HepG2 (cell line): ENCODE results near the gene BAZ1A. TPM values are rescaled to one million over a fixed set of nuclear protein-coding genes. Genes with fewer than 3 reads are reported as not detected.

Source experiments
- ATAC-seq: fragments of 200-7000 bp; cut with Tn5 transposase; 3 replicates; pipeline ENCODE4 v1.9.1; 2020; ENCODE audit warnings: mild to moderate bottlenecking, moderate library complexity
- BruUV-seq: library from RNA; stranded (reverse); fragments of 400-500 nt; replicated peaks from 2 replicates; lab custom pipeline; 2021; lab: Mats Ljungman, UMichigan
- CTCF ChIA-PET: fragments of 300-600 bp; formaldehyde crosslinking; extraction: SDS; loops from one replicate; lab custom pipeline; 2021; ENCODE audit warnings: low total read pairs, inconsistent platforms, low intra/inter-chr PET ratio; lab: Yijun Ruan, JAX
- POLR2A ChIA-PET: fragments of 350-600 bp; sonication (Branson Sonifier 250); formaldehyde crosslinking; loops from one replicate; lab custom pipeline; 2020; ENCODE audit warnings: antibody characterized with exemption, inconsistent platforms; lab: Yijun Ruan, JAX
- DNase-seq: peaks from one replicate; pipeline ENCODE4 v3.0.0-alpha.2; 2015; ENCODE audit warnings: low spot score
- FAIRE-seq: peaks from 3 replicates; lab custom pipeline; 2011; peaks lifted over from hg19 to GRCh38; lab: Jason Lieb, UNC
- H2AFZ ChIP-seq: one replicate; pipeline ENCODE4 v1.6.1; 2011; ENCODE audit warnings: low read length, inconsistent platforms
- H3K27ac ChIP-seq: fragments of 300-600 bp; 3 replicates; pipeline ENCODE4 v1.8.0; 2011; ENCODE audit warnings: mixed run types, mild to moderate bottlenecking, mixed read lengths, low read length, inconsistent platforms; ENCODE audit not compliant: insufficient read depth; ENCODE audit errors: extremely low read length
- H3K27me3 ChIP-seq, 2 experiments: fragments of 200-600 bp in 1 of 2; 2 replicates in 1 of 2; 3 replicates in 1 of 2; pipeline versions ENCODE4 v1.6.0 to v1.8.0; 2011; ENCODE audit warnings: low read length in 2 of 2, mild to moderate bottlenecking in 2 of 2, moderate library complexity in 2 of 2, inconsistent platforms in 1 of 2; ENCODE audit not compliant: insufficient read depth in 2 of 2, control insufficient read depth in 1 of 2
- H3K36me3 ChIP-seq, 2 experiments: fragments of 200-600 bp in 1 of 2; replicated peaks in 1 of 2; 2 replicates in 1 of 2; 3 replicates in 1 of 2; pipeline versions ENCODE4 v1.5.1 to v1.8.0; 2011; ENCODE audit warnings: low read length in 2 of 2, inconsistent platforms in 1 of 2; ENCODE audit not compliant: insufficient read depth in 2 of 2, control insufficient read depth in 1 of 2
- H3K4me1 ChIP-seq: 2 replicates; pipeline ENCODE4 v1.5.1; 2012; ENCODE audit warnings: low read length, inconsistent platforms; ENCODE audit not compliant: insufficient read depth
- H3K4me2 ChIP-seq: 2 replicates; pipeline ENCODE4 v1.6.0; 2011; ENCODE audit warnings: low read depth, low read length, inconsistent platforms
- H3K4me3 ChIP-seq, 3 experiments: fragments of 200-600 bp in 1 of 3; sonication (generic), shearing (Covaris generic) in 1 of 3; replicated peaks in 1 of 3; 2 replicates each; pipeline ENCODE4 v1.5.1; 2011 to 2016; ENCODE audit warnings: low read length in 3 of 3, inconsistent platforms in 2 of 3, low read depth in 2 of 3, mild to moderate bottlenecking in 2 of 3, control low read depth in 1 of 3, mixed read lengths in 1 of 3; ENCODE audit not compliant: insufficient read depth in 1 of 3
- H3K79me2 ChIP-seq: one replicate; pipeline ENCODE4 v1.6.1; 2011; ENCODE audit warnings: low read length, inconsistent platforms; ENCODE audit not compliant: insufficient read depth
- H3K9ac ChIP-seq: 2 replicates; pipeline ENCODE4 v1.6.0; 2011; ENCODE audit warnings: mild to moderate bottlenecking, low read depth, low read length, inconsistent platforms; ENCODE audit not compliant: insufficient read depth
- H3K9me3 ChIP-seq: 2 replicates; pipeline ENCODE4 v1.5.1; 2012; ENCODE audit warnings: mild to moderate bottlenecking, low read length
- H4K20me1 ChIP-seq: 2 replicates; pipeline ENCODE4 v1.6.0; 2011; ENCODE audit warnings: inconsistent platforms, mild to moderate bottlenecking, low read length, moderate library complexity; ENCODE audit not compliant: insufficient read depth
- HDAC6 ChIP-seq: fragments of 200-600 bp; sonication (generic); IDR thresholded peaks from 2 replicates; pipeline ENCODE4 v1.7.0; 2017; ENCODE audit warnings: mild to moderate bottlenecking, antibody characterized with exemption, low read length, low read depth
- ZKSCAN8 ChIP-seq: IDR thresholded peaks from 2 replicates; pipeline ENCODE4 v1.6.1; 2016; ENCODE audit warnings: borderline replicate concordance, missing genetic modification reagents, missing compliant biosample characterization
- ZNF230 ChIP-seq: sonication (generic); formaldehyde crosslinking; IDR thresholded peaks from 2 replicates; pipeline ENCODE4 v1.4.0; 2020; ENCODE audit warnings: mild to moderate bottlenecking, missing genetic modification reagents
- ZNF800 ChIP-seq: sonication (generic); formaldehyde crosslinking; IDR thresholded peaks from 2 replicates; pipeline ENCODE4 v1.4.0; 2020; ENCODE audit warnings: missing genetic modification reagents
- WGBS: methylation state at CpG from one replicate; pipeline ENCODE4 v1.1.6; 2017; ENCODE audit warnings: low lambda C conversion rate; 5-methylcytosine and 5-hydroxymethylcytosine counted together
- in situ Hi-C: cut with HindIII; loops from 2 replicates; pipeline ENCODE4 v1.10.0; 2017; ENCODE audit warnings: low pct_unique_long_range_greater_than_20kb; ENCODE audit not compliant: extremely low pct_ligation_motif_present
- intact Hi-C: fragments of 100-400 bp; cut with micrococcal nuclease; formaldehyde crosslinking; loops from one replicate; pipeline ENCODE4 v1.10.0; 2022; ENCODE audit not compliant: unreplicated experiment
- polyA plus RNA-seq, 8 experiments: library from polyadenylated mRNA; depleted of rRNA in 3 of 8; stranded (reverse) in 7 of 8; unstranded in 1 of 8; fragments of >200 nt; fragmentation: Illumina TruSeq in 4 of 8; extraction: Trizol in 4 of 8; gene quantifications; 2 replicates each; pipeline versions ENCODE4 v1.2.1 to v1.2.3, GENCODE V29; 2011 to 2016; ENCODE audit warnings: low read depth in 4 of 8, missing spikeins in 1 of 8, mixed read lengths in 1 of 8; ENCODE audit not compliant: insufficient read depth in 1 of 8
- total RNA-seq, 5 experiments: library from RNA; depleted of rRNA; stranded (reverse); fragments of >200 nt; fragmentation: Illumina TruSeq; extraction: Trizol; gene quantifications; 2 replicates each; pipeline ENCODE4 v1.2.3, GENCODE V29; 2016; ENCODE audit warnings: low read depth in 1 of 5

Gene BAZ1A
- total and polyA plus RNA-seq, 2 of the 13 experiments (the other 11 are each of a cell fraction or from before 2014, with no cell fraction given) = 20.9 to 56.8 TPM

GRCh38 chr14:34710744-34711143 is 164.4 kb downstream of the BAZ1A start:
- H3K36me3 ChIP-seq = peaks cover 6 to 10% of the 10 kb centered on the region in 2 experiments; a peak in 3 of 5 replicates
- no TSS peak for BruUV-seq
- no peak overlapping the region for H3K4me3 ChIP-seq
- H3K4me1 ChIP-seq = peaks cover 56% of the 10 kb centered on the region
- no peak overlapping the region for H3K27ac ChIP-seq
- in situ Hi-C loops (no loop called here), intact Hi-C loops (no loop called here)
- FAIRE-seq = no peak
- ChIA-PET POLR2A (interaction anchor here (2.6 to 3.8 kb wide), 2 partner anchors 18 to 24 kb away, joined by 13 to 17 read pairs; no protein-coding TSS in a partner anchor), CTCF (no interaction called here)
- H3K9me3 ChIP-seq = no peaks in the 10 kb centered on the region
- H4K20me1 ChIP-seq = no peaks in the 10 kb centered on the region
- 97% methylated on average over 2 of the region's 2 CpGs for WGBS
- no peak overlapping the region for H3K4me2 ChIP-seq
- no peak overlapping the region for H2AFZ ChIP-seq
- peaks cover 0 to 7% of the 10 kb centered on the region in 2 experiments; a peak in 3 of 5 replicates for H3K27me3 ChIP-seq
- no peak overlapping the region for H3K9ac ChIP-seq
- no peak for DNase-seq
- TF ChIP-seq ZKSCAN8 (CRISPR knock-in tag) (no peak), ZNF800 (CRISPR knock-in tag) (0 out of 2 replicates have a peak, but pooled peaks have one; percentile 34)
- H3K79me2 ChIP-seq = peaks cover 21% of the 10 kb centered on the region
- ATAC-seq = no peak

- BruUV-seq = no TSS peak
- Histone ChIP-seq H3K4me3 (no peak overlapping the region), H3K36me3 (peaks cover 6 to 10% of the 10 kb centered on the region in 2 experiments; a peak in 3 of 5 replicates), H3K9ac (no peak overlapping the region), H3K4me2 (no peak overlapping the region), H2AFZ (no peak overlapping the region), H3K27me3 (peaks cover 0 to under 1% of the 10 kb centered on the region in 2 experiments; a peak in 1 of 5 replicates), H3K9me3 (no peaks in the 10 kb centered on the region), H3K27ac (no peak overlapping the region), H3K79me2 (peaks cover 21% of the 10 kb centered on the region), H4K20me1 (no peaks in the 10 kb centered on the region)
- ChIA-PET POLR2A (interaction anchor here (0.6 to 3.8 kb wide), 6 partner anchors 17 to 273 kb away, joined by 3 to 17 read pairs (median 5); partner anchors contain the start of gene SRP54), CTCF (no interaction called here)
- intact Hi-C loops = no loop called here
- FAIRE-seq (no peak), DNase-seq (no peak), ATAC-seq (no peak)
- in situ Hi-C loops = no loop called here
- TF ChIP-seq ZNF230 (no peak), HDAC6 (0 out of 2 replicates have a peak, but pooled peaks have one; percentile 15)
- TF ChIP-seq, all 625 proteins: peak for 1
- peaks cover 49% of the 10 kb centered on the region for H3K4me1 ChIP-seq
- WGBS = 92% methylated on average over 1 of the region's 1 CpG
These were observed 165.2 kb downstream of the BAZ1A start for GRCh38 chr14:34710006-34710405.
